Placental epithelial cell (primary cell): ENCODE results near the gene ARMC8. TPM values are rescaled to one million over a fixed set of nuclear protein-coding genes. Genes with fewer than 3 reads are reported as not detected.

Experiments used
- total RNA-seq: library from RNA; depleted of rRNA; stranded (reverse); fragments of >200 nt; gene quantifications from 2 replicates; pipeline ENCODE4 v1.2.3, GENCODE V29; 2012

ARMC8 gene
- 110 and 115 TPM in 2 replicates for total RNA-seq

GRCh38 chr3:138187296-138188012 lies at the start of gene ARMC8:
TSS of gene ARMC8 (plus strand) at chr3:138187301. CDS start at chr3:138187555, 254 bp downstream.

GRCh38 chr3:138174421-138175131 lies 12.5 kb upstream of the ARMC8 start, which contains the start of gene DBR1:
TSS of gene DBR1 (minus strand) at chr3:138174921. CDS start at chr3:138174795, 126 bp downstream.

GRCh38 chr3:138329127-138329983 lies 142.3 kb downstream of the ARMC8 start, which contains the start of gene NME9:
TSS of gene NME9 (minus strand) at chr3:138329851. CDS start at chr3:138329335, 516 bp downstream.

Other genes with a start within 250 kb of the ARMC8 start
- not detected in 2 replicates for gene CLDN18, start 177.1 kb upstream of the ARMC8 start, total RNA-seq
- 27.7 and 38.9 TPM in 2 replicates for gene DZIP1L, start 71.7 kb upstream of the ARMC8 start, total RNA-seq
- not detected in 2 replicates for gene A4GNT, start 54.9 kb upstream of the ARMC8 start, total RNA-seq
- 10.6 and 12.8 TPM in 2 replicates for gene DBR1, start 12.4 kb upstream of the ARMC8 start, total RNA-seq
- gene NME9, start 142.6 kb downstream of the ARMC8 start, total RNA-seq = under 0.01 TPM in 1 of 2 replicates, not detected in the other
- 27.9 and 30.2 TPM in 2 replicates for gene MRAS, start 161.3 kb downstream of the ARMC8 start, total RNA-seq
- 3.1 and 8.5 TPM in 2 replicates for gene ESYT3, start 247.3 kb downstream of the ARMC8 start, total RNA-seq